DND-41 (cell line): ENCODE results near the gene TRRAP.
"Not testable (repeated sequence)": the region's sequence is repeated elsewhere in the genome, so short reads cannot be mapped to it uniquely, and the experiment has no call there.

Experiments used
- ATAC-seq: fragments of 200-7000 bp; cut with Tn5 transposase; 3 replicates; pipeline ENCODE4 v1.9.1; 2021; ENCODE audit warnings: low read depth; ENCODE audit not compliant: insufficient read depth
- DNase-seq: peaks from one replicate; pipeline ENCODE4 v3.0.0-alpha.2; 2020
- H2AFZ ChIP-seq: 2 replicates; pipeline ENCODE4 v1.6.0; 2012; ENCODE audit warnings: low read depth, low read length
- H3K27ac ChIP-seq: 2 replicates; pipeline ENCODE4 v1.5.1; 2012; ENCODE audit warnings: low read length, inconsistent platforms
- H3K27me3 ChIP-seq: fragments of 200-600 bp; sonication (generic); 2 replicates; pipeline ENCODE4 v1.6.0; 2012; ENCODE audit warnings: low read length, mild to moderate bottlenecking, inconsistent platforms; ENCODE audit not compliant: insufficient read depth, poor library complexity
- H3K36me3 ChIP-seq: 2 replicates; pipeline ENCODE4 v1.5.1; 2012; ENCODE audit warnings: low read length, inconsistent platforms; ENCODE audit not compliant: insufficient read depth
- H3K4me1 ChIP-seq: 2 replicates; pipeline ENCODE4 v1.5.1; 2012; ENCODE audit warnings: mild to moderate bottlenecking, low read length; ENCODE audit not compliant: insufficient read depth
- H3K4me2 ChIP-seq: 2 replicates; pipeline ENCODE4 v1.6.0; 2012; ENCODE audit warnings: mild to moderate bottlenecking, moderate library complexity, low read length, inconsistent platforms; ENCODE audit not compliant: insufficient read depth
- H3K4me3 ChIP-seq, 2 experiments: fragments of 200-600 bp in 1 of 2; shearing (Covaris generic) in 1 of 2; 2 replicates each; pipeline ENCODE4 v1.5.1; 2012 to 2016; ENCODE audit warnings: inconsistent platforms in 2 of 2, low read length in 2 of 2, mild to moderate bottlenecking in 2 of 2, low read depth in 1 of 2, moderate library complexity in 1 of 2
- H3K79me2 ChIP-seq: 2 replicates; pipeline ENCODE4 v1.6.0; 2012; ENCODE audit warnings: low read length, inconsistent platforms; ENCODE audit not compliant: insufficient read depth
- H3K9ac ChIP-seq: 2 replicates; pipeline ENCODE4 v1.6.0; 2012; ENCODE audit warnings: low read depth, mild to moderate bottlenecking, inconsistent platforms, low read length, moderate library complexity
- H3K9me3 ChIP-seq: 2 replicates; pipeline ENCODE4 v1.5.1; 2012; ENCODE audit warnings: low read length, moderate library complexity, mild to moderate bottlenecking, inconsistent platforms; ENCODE audit not compliant: insufficient read depth, severe bottlenecking
- H4K20me1 ChIP-seq: 2 replicates; pipeline ENCODE4 v1.6.0; 2012; ENCODE audit warnings: low read length; ENCODE audit not compliant: insufficient read depth
- EZH2 ChIP-seq: IDR thresholded peaks from 3 replicates; pipeline ENCODE4 v1.6.1; 2012; ENCODE audit warnings: borderline replicate concordance, low read depth, mild to moderate bottlenecking, moderate library complexity, low read length, inconsistent platforms; ENCODE audit not compliant: severe bottlenecking
- TF ChIP-seq, protein P1 (sequence below): IDR thresholded peaks from 2 replicates; pipeline ENCODE4 v1.5.1; 2012; ENCODE audit warnings: borderline replicate concordance, low read length, moderate library complexity, mild to moderate bottlenecking; ENCODE audit not compliant: poor library complexity, severe bottlenecking; ENCODE audit errors: extremely low read depth

Gene TRRAP

DNA sequence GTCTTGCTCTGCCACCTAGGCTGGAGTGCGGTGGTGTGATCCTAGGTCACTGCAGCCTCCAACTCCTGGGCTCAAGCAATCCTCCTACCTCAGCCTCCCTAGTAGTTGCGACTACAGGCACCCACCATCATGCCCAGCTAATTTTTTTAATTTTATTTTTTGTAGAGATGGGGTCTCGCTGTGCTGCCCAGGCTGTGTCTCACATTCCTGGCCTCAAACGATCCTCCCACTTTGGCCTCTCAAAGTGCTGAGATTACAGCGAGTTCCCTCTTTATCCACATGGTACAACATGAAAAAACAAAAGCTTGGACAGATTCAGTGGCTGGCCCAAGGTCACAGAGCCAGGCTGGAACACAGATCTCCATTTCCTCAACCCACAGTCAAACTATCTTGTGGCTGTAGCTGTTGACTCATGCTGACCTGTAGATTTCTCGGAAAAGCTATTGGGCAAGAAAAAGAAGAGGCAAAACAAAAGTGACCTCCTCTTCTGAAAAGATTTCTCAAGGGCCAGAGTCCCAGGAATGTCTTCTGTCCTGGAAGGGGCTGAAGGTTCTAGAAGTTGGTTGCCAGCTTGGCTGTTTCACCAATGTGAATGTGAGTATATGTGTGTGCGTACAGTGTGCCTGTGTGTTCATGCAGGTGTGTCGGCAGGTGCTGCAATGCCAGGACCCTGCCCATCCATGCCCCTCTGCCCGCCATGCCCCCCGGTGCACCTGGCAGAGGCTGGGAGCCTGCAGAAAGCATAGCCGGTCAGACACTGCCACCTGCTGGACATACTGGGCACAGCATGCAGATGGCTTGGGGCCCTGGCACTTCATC is 36.9 kb upstream of the TRRAP start:
- Histone ChIP-seq H3K27ac (no peak overlapping the region), H3K36me3 (no peaks in the 10 kb centered on the region), H4K20me1 (no peaks in the 10 kb centered on the region), H3K79me2 (no peaks in the 10 kb centered on the region), H3K4me3 (no peak overlapping the region), H3K9me3 (no peaks in the 10 kb centered on the region), H3K4me1 (no peaks in the 10 kb centered on the region), H3K9ac (no peak overlapping the region), H3K27me3 (no peaks in the 10 kb centered on the region), H3K4me2 (no peak overlapping the region), H2AFZ (no peak overlapping the region)
- DNase-seq (peak; percentile 69), ATAC-seq (peak; percentile 90)
- TF ChIP-seq, protein P1, sequence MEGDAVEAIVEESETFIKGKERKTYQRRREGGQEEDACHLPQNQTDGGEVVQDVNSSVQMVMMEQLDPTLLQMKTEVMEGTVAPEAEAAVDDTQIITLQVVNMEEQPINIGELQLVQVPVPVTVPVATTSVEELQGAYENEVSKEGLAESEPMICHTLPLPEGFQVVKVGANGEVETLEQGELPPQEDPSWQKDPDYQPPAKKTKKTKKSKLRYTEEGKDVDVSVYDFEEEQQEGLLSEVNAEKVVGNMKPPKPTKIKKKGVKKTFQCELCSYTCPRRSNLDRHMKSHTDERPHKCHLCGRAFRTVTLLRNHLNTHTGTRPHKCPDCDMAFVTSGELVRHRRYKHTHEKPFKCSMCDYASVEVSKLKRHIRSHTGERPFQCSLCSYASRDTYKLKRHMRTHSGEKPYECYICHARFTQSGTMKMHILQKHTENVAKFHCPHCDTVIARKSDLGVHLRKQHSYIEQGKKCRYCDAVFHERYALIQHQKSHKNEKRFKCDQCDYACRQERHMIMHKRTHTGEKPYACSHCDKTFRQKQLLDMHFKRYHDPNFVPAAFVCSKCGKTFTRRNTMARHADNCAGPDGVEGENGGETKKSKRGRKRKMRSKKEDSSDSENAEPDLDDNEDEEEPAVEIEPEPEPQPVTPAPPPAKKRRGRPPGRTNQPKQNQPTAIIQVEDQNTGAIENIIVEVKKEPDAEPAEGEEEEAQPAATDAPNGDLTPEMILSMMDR = peak; percentile 98
- no peak for TF ChIP-seq EZH2

DNA sequence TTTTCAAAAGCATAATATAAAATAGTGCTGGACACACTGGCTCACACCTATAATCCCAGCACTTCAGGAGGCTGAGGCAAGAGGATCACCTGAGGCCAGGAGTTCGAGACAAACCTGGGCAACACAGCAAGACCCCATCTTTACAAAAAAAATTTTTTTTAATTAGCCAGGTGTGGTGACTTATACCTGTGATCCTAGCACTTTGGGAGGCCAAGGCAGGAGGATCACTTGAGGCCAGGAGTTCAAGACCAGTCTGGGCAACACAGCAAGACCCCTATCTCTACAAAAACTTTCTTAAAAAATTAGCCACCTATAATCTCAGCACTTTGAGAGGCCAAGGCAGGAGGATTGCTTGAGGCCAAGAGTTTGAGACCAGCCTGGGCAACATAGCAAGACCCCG is 35.8 kb upstream of the TRRAP start:
- not testable (repeated sequence) for H3K79me2 ChIP-seq, H3K36me3 ChIP-seq, DNase-seq

DNA sequence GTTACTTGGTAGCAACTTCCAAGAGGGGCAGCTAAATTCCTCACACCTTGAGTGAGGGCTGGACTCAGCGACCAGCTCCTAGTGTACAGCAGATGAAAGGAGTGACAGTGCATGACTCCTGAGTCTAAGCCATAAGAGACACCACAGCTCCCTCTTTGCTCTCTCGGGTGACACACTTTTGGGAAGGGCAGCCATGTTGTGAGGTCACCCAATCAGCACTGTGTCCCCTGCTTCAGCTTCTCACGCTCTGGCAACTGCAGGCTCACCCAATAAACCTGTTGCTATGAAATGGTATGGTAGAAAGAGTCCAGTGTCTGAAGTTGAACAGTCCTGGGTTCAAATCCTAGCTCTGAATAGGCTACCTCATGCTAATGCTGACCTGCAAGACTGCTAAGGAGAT is 29.4 kb upstream of the TRRAP start:
- H3K4me3 ChIP-seq = no peak overlapping the region
- H2AFZ ChIP-seq = no peak overlapping the region
- H3K4me1 ChIP-seq = no peaks in the 10 kb centered on the region
- no peaks in the 10 kb centered on the region for H3K79me2 ChIP-seq
- no peak overlapping the region for H3K9ac ChIP-seq
- no peaks in the 10 kb centered on the region for H4K20me1 ChIP-seq
- H3K9me3 ChIP-seq = peaks cover 6% of the 10 kb centered on the region
- no peaks in the 10 kb centered on the region for H3K36me3 ChIP-seq
- no peak for DNase-seq
- TF ChIP-seq EZH2 = no peak
- TF ChIP-seq, protein P1 = no peak
- no peak for ATAC-seq
- no peak overlapping the region for H3K27ac ChIP-seq
- H3K27me3 ChIP-seq = no peaks in the 10 kb centered on the region
- H3K4me2 ChIP-seq = no peak overlapping the region

More for the DNA sequence above, 35.8 kb upstream of the TRRAP start:
- H3K27me3 ChIP-seq, H3K9ac ChIP-seq, H3K4me2 ChIP-seq, H3K27ac ChIP-seq, H3K4me3 ChIP-seq, H4K20me1 ChIP-seq, H2AFZ ChIP-seq, ATAC-seq, H3K4me1 ChIP-seq, H3K9me3 ChIP-seq: not testable (repeated sequence)

DNA sequence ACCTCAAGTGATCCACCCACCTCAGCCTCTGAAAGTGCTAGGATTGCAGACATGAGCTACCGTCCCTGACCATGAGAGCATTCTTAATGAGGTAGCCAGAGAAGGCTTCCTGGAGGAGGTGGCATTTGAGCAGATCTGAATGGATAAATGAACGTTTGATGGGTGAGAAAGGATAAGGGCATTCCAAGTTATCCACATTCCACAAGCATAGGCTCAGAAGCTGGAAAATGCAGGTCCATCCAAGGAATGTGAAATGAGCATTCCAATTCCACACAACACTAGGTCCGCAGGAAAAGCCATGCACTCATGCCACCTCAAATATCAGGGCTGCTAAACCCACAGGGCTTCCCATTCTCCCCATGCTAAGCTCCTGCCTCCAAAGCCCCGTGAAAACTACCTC is 25.5 kb upstream of the TRRAP start:
- no peak for DNase-seq
- no peak overlapping the region for H3K9ac ChIP-seq
- H3K79me2 ChIP-seq = no peaks in the 10 kb centered on the region
- H3K27me3 ChIP-seq = peaks cover 3% of the 10 kb centered on the region
- H3K9me3 ChIP-seq = peaks cover 6% of the 10 kb centered on the region
- H3K4me3 ChIP-seq = no peak overlapping the region
- no peak overlapping the region for H3K27ac ChIP-seq
- no peak overlapping the region for H2AFZ ChIP-seq
- no peaks in the 10 kb centered on the region for H3K4me1 ChIP-seq
- TF ChIP-seq, protein P1 = no peak
- no peak for TF ChIP-seq EZH2
- no peaks in the 10 kb centered on the region for H3K36me3 ChIP-seq
- no peak for ATAC-seq
- no peak overlapping the region for H3K4me2 ChIP-seq
- no peaks in the 10 kb centered on the region for H4K20me1 ChIP-seq
